ENCODE data around the gene GMEB2.

GMEB2 gene

GRCh38 chr20:63589261-63590217 lies 37.4 kb downstream of the GMEB2 start:
- Histone ChIP-seq H3K27me3 (ENCODE audit: control insufficient read depth, insufficient read depth, low read length) (no peaks in the 10 kb centered on the region), H3K9me3 (ENCODE audit: control insufficient read depth, insufficient read depth, low read length) (no peaks in the 10 kb centered on the region), H3K4me3 (ENCODE audit: low read depth, low read length) (no peak overlapping the region), H3K4me1 (ENCODE audit: control insufficient read depth, insufficient read depth, low read length) (peaks cover 2% of the 10 kb centered on the region), H3K9ac (ENCODE audit: low read depth, low read length) (no peak overlapping the region), H3K36me3 (ENCODE audit: control insufficient read depth, insufficient read depth, low read length) (peaks cover 36% of the 10 kb centered on the region)

- H3K9ac ChIP-seq (ENCODE audit: low read depth, low read length): no peak overlapping the region
- no peak overlapping the region for H3K4me3 ChIP-seq (ENCODE audit: low read depth, low read length)
- H3K36me3 ChIP-seq (ENCODE audit: control insufficient read depth, insufficient read depth, low read length): peaks cover 36% of the 10 kb centered on the region
Measured at GRCh38 chr20:63588641-63589041, 38.3 kb downstream of the GMEB2 start.

GRCh38 chr20:63587776-63588591 lies 38.9 kb downstream of the GMEB2 start:
- Histone ChIP-seq H3K9ac (ENCODE audit: low read depth, low read length) (no peak overlapping the region), H3K27me3 (ENCODE audit: control insufficient read depth, insufficient read depth, low read length) (no peaks in the 10 kb centered on the region), H3K9me3 (ENCODE audit: control insufficient read depth, insufficient read depth, low read length) (no peaks in the 10 kb centered on the region), H3K4me1 (ENCODE audit: control insufficient read depth, insufficient read depth, low read length) (peaks cover 2% of the 10 kb centered on the region), H3K4me3 (ENCODE audit: low read depth, low read length) (no peak overlapping the region), H3K36me3 (ENCODE audit: control insufficient read depth, insufficient read depth, low read length) (peaks cover 33% of the 10 kb centered on the region)

More at GRCh38 chr20:63588641-63589041, 38.3 kb downstream of the GMEB2 start:
- Histone ChIP-seq H3K27me3 (ENCODE audit: control insufficient read depth, insufficient read depth, low read length) (no peaks in the 10 kb centered on the region), H3K9me3 (ENCODE audit: control insufficient read depth, insufficient read depth, low read length) (no peaks in the 10 kb centered on the region), H3K4me1 (ENCODE audit: control insufficient read depth, insufficient read depth, low read length) (peaks cover 2% of the 10 kb centered on the region)

DNA sequence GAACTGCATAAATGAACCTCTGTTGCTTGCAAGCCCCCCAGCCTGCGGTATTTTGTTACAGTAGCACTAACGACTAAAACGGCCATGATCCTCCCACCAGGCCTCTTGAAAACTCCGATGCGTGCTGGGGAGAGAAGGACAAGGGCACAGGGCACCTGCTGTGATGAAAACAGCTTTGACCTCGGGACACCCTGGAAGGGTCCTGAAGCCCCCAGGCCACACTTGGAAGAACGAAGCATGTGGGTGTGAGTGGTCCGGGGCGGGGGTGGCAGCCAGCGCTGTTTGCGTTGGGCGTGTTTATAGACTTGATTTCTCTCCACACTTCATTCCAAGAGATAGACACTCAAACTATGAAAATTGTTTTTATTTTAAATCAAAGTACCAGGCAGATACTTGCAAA lies 39.6 kb downstream of the GMEB2 start:
- no peaks in the 10 kb centered on the region for H3K9me3 ChIP-seq (ENCODE audit: control insufficient read depth, insufficient read depth, low read length)
- no peaks in the 10 kb centered on the region for H3K27me3 ChIP-seq (ENCODE audit: control insufficient read depth, insufficient read depth, low read length)
- no peak overlapping the region for H3K4me3 ChIP-seq (ENCODE audit: low read depth, low read length)
- peaks cover 2% of the 10 kb centered on the region for H3K4me1 ChIP-seq (ENCODE audit: control insufficient read depth, insufficient read depth, low read length)
- no peak overlapping the region for H3K9ac ChIP-seq (ENCODE audit: low read depth, low read length)
- peaks cover 26% of the 10 kb centered on the region for H3K36me3 ChIP-seq (ENCODE audit: control insufficient read depth, insufficient read depth, low read length)

DNA sequence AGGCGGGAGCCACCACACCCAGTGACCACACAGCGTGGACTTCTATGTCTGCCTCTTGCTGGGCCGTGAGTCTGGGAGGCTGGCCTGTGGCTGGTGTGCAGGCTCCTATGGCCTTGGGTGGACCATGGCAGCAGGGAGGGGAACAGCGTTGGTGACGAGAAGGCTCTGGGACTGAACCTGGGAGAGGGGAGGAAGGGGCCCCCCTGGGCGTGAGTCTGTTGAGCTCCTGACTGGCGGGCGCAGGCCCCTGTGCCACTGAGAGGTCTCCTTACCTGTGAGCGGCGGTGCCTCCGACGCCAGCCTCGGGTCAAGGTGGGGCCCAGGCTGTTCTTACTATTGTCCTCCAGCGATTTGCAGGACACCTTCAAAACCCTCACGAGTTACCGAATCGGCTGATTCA lies 40.1 kb downstream of the GMEB2 start:
- Histone ChIP-seq H3K4me3 (ENCODE audit: low read depth, low read length) (no peak overlapping the region), H3K9me3 (ENCODE audit: control insufficient read depth, insufficient read depth, low read length) (no peaks in the 10 kb centered on the region), H3K4me1 (ENCODE audit: control insufficient read depth, insufficient read depth, low read length) (peaks cover 2% of the 10 kb centered on the region), H3K9ac (ENCODE audit: low read depth, low read length) (no peak overlapping the region), H3K27me3 (ENCODE audit: control insufficient read depth, insufficient read depth, low read length) (no peaks in the 10 kb centered on the region), H3K36me3 (ENCODE audit: control insufficient read depth, insufficient read depth, low read length) (peaks cover 23% of the 10 kb centered on the region)

DNA sequence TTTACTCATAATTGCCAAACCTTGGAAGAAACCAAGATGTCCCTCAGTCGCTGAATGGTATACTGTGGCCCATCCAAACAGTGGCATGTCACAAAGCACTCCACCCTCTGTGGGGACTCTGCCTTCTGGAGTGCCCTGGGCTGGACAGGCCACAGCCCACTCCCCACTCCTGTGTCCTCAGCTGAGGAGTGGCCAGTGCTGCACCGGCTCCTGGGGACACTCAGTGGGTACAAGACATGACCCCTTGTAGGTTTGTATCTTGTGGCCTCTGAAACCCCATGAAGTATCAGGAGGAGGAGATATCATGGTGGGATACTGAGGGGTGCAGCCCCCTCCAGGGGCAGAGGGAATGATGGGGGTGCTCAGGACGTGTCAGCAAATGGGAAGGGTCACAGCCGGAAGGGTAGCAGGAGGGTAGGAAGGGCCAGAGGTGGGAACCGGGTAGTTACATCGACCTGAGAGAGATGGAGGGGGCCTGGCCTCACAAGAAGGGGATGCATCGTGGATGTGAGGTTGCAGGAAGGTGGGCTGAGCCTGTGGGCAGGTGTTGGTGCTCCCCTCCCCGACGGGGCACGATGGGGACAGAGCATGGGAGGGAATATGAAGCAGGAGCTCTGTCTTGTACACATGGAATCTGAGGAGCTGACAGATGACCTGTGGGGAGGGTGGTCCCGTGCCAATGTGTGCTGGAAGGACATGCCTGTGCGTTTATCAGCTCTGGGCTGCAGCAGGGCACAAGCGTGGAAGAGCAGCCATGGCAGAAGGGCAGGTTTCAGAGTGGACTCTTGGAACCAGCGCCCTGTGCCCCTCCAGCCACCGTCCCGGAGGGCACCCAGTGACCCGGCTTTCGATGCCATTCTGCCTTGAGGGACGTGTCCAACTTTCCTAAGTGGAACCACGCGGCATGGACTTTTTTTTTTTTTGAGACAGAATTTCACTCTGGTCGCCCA lies 41.0 kb downstream of the GMEB2 start:
- Histone ChIP-seq H3K36me3 (ENCODE audit: control insufficient read depth, insufficient read depth, low read length) (peaks cover 20% of the 10 kb centered on the region), H3K9me3 (ENCODE audit: control insufficient read depth, insufficient read depth, low read length) (no peaks in the 10 kb centered on the region), H3K4me3 (ENCODE audit: low read depth, low read length) (no peak overlapping the region), H3K27me3 (ENCODE audit: control insufficient read depth, insufficient read depth, low read length) (no peaks in the 10 kb centered on the region), H3K9ac (ENCODE audit: low read depth, low read length) (no peak overlapping the region), H3K4me1 (ENCODE audit: control insufficient read depth, insufficient read depth, low read length) (peaks cover 2% of the 10 kb centered on the region)

GRCh38 chr20:63582382-63583063 lies 44.4 kb downstream of the GMEB2 start:
- H3K4me3 ChIP-seq (ENCODE audit: low read depth, low read length): no peak overlapping the region
- H3K27me3 ChIP-seq (ENCODE audit: control insufficient read depth, insufficient read depth, low read length): no peaks in the 10 kb centered on the region
- H3K9ac ChIP-seq (ENCODE audit: low read depth, low read length): no peak overlapping the region
- H3K36me3 ChIP-seq (ENCODE audit: control insufficient read depth, insufficient read depth, low read length): no peaks in the 10 kb centered on the region
- H3K4me1 ChIP-seq (ENCODE audit: control insufficient read depth, insufficient read depth, low read length): no peaks in the 10 kb centered on the region
- H3K9me3 ChIP-seq (ENCODE audit: control insufficient read depth, insufficient read depth, low read length): no peaks in the 10 kb centered on the region

DNA sequence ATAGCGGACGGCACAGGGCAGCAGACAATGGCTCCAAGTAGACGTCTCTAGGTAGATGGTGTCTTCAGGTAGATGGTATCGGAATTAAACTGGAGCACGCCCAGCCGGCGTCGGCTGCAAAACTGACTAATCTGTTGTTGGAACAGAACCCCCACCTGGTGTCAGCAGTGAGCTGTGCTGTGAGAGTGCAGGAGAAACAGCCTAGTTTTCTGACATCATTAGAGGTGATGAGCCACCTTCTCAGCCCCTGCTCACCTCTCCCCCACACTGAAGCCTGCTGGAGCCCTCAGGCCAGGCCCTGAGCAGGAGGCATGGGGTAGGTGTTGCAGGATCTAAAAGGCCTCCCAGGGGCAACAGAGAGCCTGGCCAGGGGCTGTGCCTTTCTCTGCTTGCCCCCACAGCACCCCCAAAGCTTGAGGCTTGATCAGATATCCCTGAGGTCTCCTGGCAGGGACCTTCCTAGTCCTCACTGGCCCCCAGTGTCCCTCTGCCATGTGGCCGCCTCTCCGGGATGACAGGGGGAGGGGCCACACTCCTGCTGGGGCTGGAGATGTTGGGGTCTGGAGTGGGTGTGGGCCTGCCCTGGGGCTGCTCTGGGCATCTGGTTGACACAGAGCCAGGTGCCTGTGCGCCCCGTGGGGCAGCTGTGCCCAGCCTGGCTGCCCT lies 46.0 kb downstream of the GMEB2 start:
- Histone ChIP-seq H3K36me3 (ENCODE audit: control insufficient read depth, insufficient read depth, low read length) (no peaks in the 10 kb centered on the region), H3K27me3 (ENCODE audit: control insufficient read depth, insufficient read depth, low read length) (no peaks in the 10 kb centered on the region), H3K9ac (ENCODE audit: low read depth, low read length) (no peak overlapping the region), H3K4me1 (ENCODE audit: control insufficient read depth, insufficient read depth, low read length) (no peaks in the 10 kb centered on the region), H3K9me3 (ENCODE audit: control insufficient read depth, insufficient read depth, low read length) (no peaks in the 10 kb centered on the region), H3K4me3 (ENCODE audit: low read depth, low read length) (no peak overlapping the region)

- Histone ChIP-seq H3K4me1 (ENCODE audit: control insufficient read depth, insufficient read depth, low read length) (peaks cover 2% of the 10 kb centered on the region), H3K36me3 (ENCODE audit: control insufficient read depth, insufficient read depth, low read length) (no peaks in the 10 kb centered on the region), H3K27me3 (ENCODE audit: control insufficient read depth, insufficient read depth, low read length) (no peaks in the 10 kb centered on the region)
Measured at GRCh38 chr20:63579017-63579694, 47.7 kb downstream of the GMEB2 start.

More at GRCh38 chr20:63579017-63579694, 47.7 kb downstream of the GMEB2 start:
- H3K9me3 ChIP-seq (ENCODE audit: control insufficient read depth, insufficient read depth, low read length): no peaks in the 10 kb centered on the region
- H3K9ac ChIP-seq (ENCODE audit: low read depth, low read length): no peak overlapping the region
- no peak overlapping the region for H3K4me3 ChIP-seq (ENCODE audit: low read depth, low read length)

All from iPS-15b (cell line).